Measurements from ENCODE around the gene COL6A2.
A peak's percentile ranks its signal among the peaks of the same experiment; 100 is the strongest.
"Not testable (repeated sequence)": the region's sequence is repeated elsewhere in the genome, so short reads cannot be mapped to it uniquely, and the experiment has no call there.

The COL6A2 gene

GRCh38 chr21:46097336-46098293, at the start of gene COL6A2:
Gene COL6A2, plus strand, starts transcription at chr21:46098112.
- peak; percentile 37 for DNase-seq (ENCODE audit: low read depth)

- DNase-seq (ENCODE audit: low read depth), result no peak
Measured at GRCh38 chr21:46048926-46049889, 48.7 kb upstream of the COL6A2 start.

GRCh38 chr21:46049890-46050667, 47.8 kb upstream of the COL6A2 start:
- DNase-seq (ENCODE audit: low read depth), result no peak

GRCh38 chr21:46050668-46051378, 47.1 kb upstream of the COL6A2 start:
- DNase-seq (ENCODE audit: low read depth), result no peak

GRCh38 chr21:46051379-46051770, 46.5 kb upstream of the COL6A2 start:
- DNase-seq (ENCODE audit: low read depth), result no peak

- no peak for DNase-seq (ENCODE audit: low read depth)
Measured at GRCh38 chr21:46051821-46052675, 45.9 kb upstream of the COL6A2 start.

GRCh38 chr21:46052703-46053651, 44.9 kb upstream of the COL6A2 start:
- peak; percentile 63 for DNase-seq (ENCODE audit: low read depth)

GRCh38 chr21:46054031-46054430, 43.9 kb upstream of the COL6A2 start:
- DNase-seq (ENCODE audit: low read depth), result no peak

- DNase-seq (ENCODE audit: low read depth), result no peak
Measured at GRCh38 chr21:46054451-46054881, 43.4 kb upstream of the COL6A2 start.

GRCh38 chr21:46055863-46056281, 42.0 kb upstream of the COL6A2 start:
- no peak for DNase-seq (ENCODE audit: low read depth)

GRCh38 chr21:46056450-46056903, 41.4 kb upstream of the COL6A2 start:
- no peak for DNase-seq (ENCODE audit: low read depth)

- DNase-seq (ENCODE audit: low read depth), result peak; percentile 28
Measured at GRCh38 chr21:46057111-46057709, 40.7 kb upstream of the COL6A2 start.

- DNase-seq (ENCODE audit: low read depth), result no peak
Measured at GRCh38 chr21:46057710-46058241, 40.1 kb upstream of the COL6A2 start.

- DNase-seq (ENCODE audit: low read depth), result no peak
Measured at GRCh38 chr21:46058431-46059145, 39.3 kb upstream of the COL6A2 start.

GRCh38 chr21:46059195-46059594, 38.7 kb upstream of the COL6A2 start:
- no peak for DNase-seq (ENCODE audit: low read depth)

- not testable (repeated sequence) for DNase-seq (ENCODE audit: low read depth)
Measured at GRCh38 chr21:46059711-46060455, 38.0 kb upstream of the COL6A2 start.

- no peak for DNase-seq (ENCODE audit: low read depth)
Measured at GRCh38 chr21:46060596-46061061, 37.3 kb upstream of the COL6A2 start.
